Pancreas (tissue), 10 donors: ENCODE measurements around the gene TRPM1. TPM values are rescaled to one million over a fixed set of nuclear protein-coding genes. Genes with fewer than 3 reads are reported as not detected.
A peak's percentile ranks its signal among the peaks of the same experiment; 100 is the strongest.

ENCODE experiments used
- ATAC-seq, 4 donors: fragments of 200-7000 bp; cut with Tn5 transposase; one replicate each; pipeline versions ENCODE4 v1.8.0 to v1.9.1; 2020; ENCODE audit warnings: mild to moderate bottlenecking in 4 of 4, moderate library complexity in 4 of 4
- DNase-seq, 6 donors: peaks; one replicate each; pipeline ENCODE4 v3.0.0-alpha.2; 2020
- FAIRE-seq: peaks from 2 replicates; lab custom pipeline; 2012; peaks lifted over from hg19 to GRCh38; lab: Jason Lieb, UNC
- H3K27ac ChIP-seq, 4 donors: fragments of 200-600 bp; sonication (generic); 1 replicate in 3 of 4; 2 replicates in 1 of 4; pipeline versions ENCODE4 v1.5.0 to v1.8.0; 2020
- H3K27me3 ChIP-seq, 4 donors: fragments of 200-600 bp; one replicate each; pipeline ENCODE4 v1.8.0; 2021
- H3K36me3 ChIP-seq, 3 donors: fragments of 200-600 bp; sonication (generic) in 1 of 3; one replicate each; pipeline versions ENCODE4 v1.5.0 to v1.8.0; 2020 to 2021
- H3K4me1 ChIP-seq, 3 donors: fragments of 200-600 bp; one replicate each; pipeline ENCODE4 v1.8.0; 2021
- H3K4me3 ChIP-seq, 4 donors: fragments of 200-600 bp; sonication (generic) in 2 of 4; one replicate each; pipeline versions ENCODE4 v1.5.0 to v1.8.0; 2020 to 2021
- H3K9me3 ChIP-seq, 4 donors: fragments of 200-600 bp; one replicate each; pipeline ENCODE4 v1.8.0; 2021
- CTCF ChIP-seq, 4 donors: fragments of 200-600 bp; sonication (generic) in 3 of 4; IDR thresholded peaks; one replicate each; pipeline versions ENCODE4 v1.5.0 to v1.8.0; 2021; ENCODE audit warnings: antibody characterized with exemption in 4 of 4
- WGBS, 2 donors: extraction: QIAGEN DNeasy Blood & Tissue Kit; methylation state at CpG; one replicate each; pipeline ENCODE4 v1.1.7; 2013; 5-methylcytosine and 5-hydroxymethylcytosine counted together
- intact Hi-C, 3 donors: fragments of 100-400 bp; cut with DNase I; formaldehyde crosslinking; loops; one replicate each; pipeline versions ENCODE4 v1.11.1 to v1.14.2; 2022
- polyA plus RNA-seq, 2 donors: library from polyadenylated mRNA; stranded (reverse); fragments of 200-250 nt; gene quantifications; one replicate each; pipeline ENCODE4 v1.2.3, GENCODE V29; 2013
- total RNA-seq, 6 donors: library from RNA; stranded (reverse); fragmentation: NEBNext Ultra II Directional in 4 of 6; extraction: Animal tissue kit (Norgen Biotek cat#: 25700) in 4 of 6; gene quantifications; one replicate each; pipeline versions ENCODE4 v1.2.1 to v1.2.4, GENCODE V29; 2021 to 2023
- donor health status: healthy with polysubstance abuse.
- donor health status: DM: no; HTN: no; CAD: no; lungs with moderate emphysema.
- donor health status: DM: no; HTN: no; CAD: no.
- donor health status: control.
- donor health status: control.
- donor health status: Bipolar disorder and iron deficiency.
- donor health status: DM: yes; HTN: yes; CAD: no.
- donor health status: DM: no; HTN: no; CAD: no.
- donor health status: DM: no; HTN: no; CAD: no.
- donor health status: DM: yes; HTN: yes; CAD: no.

The TRPM1 gene
- total and polyA plus RNA-seq, 8 donors: 0.04 TPM; not detected in 7

- intact Hi-C loops: no loop called here
- DNase-seq (peak in 3 of 6 donors; percentile 11 to 49 (median 32)), ATAC-seq (peak in 3 of 4 donors; percentile 52 to 74 (median 63)), FAIRE-seq (no peak)
- 75 to 76% methylated on average over 6 of the region's 6 CpGs for WGBS, 2 donors
- Histone ChIP-seq H3K4me3 (no peak overlapping the region), H3K36me3 (no peaks in the 10 kb centered on the region), H3K9me3 (no peaks in the 10 kb centered on the region), H3K4me1 (peaks cover 0 to 14% (median 9%) of the 10 kb centered on the region in 3 donors), H3K27me3 (no peaks in the 10 kb centered on the region), H3K27ac (no peak overlapping the region)
- TF ChIP-seq CTCF (IDR thresholded peaks at IDR 0.05): no peak
Observed at GRCh38 chr15:31081588-31082250, 19.8 kb downstream of the TRPM1 start.

GRCh38 chr15:31081056-31081455 lies 20.5 kb downstream of the TRPM1 start:
- ATAC-seq (no peak), FAIRE-seq (no peak), DNase-seq (no peak)
- Histone ChIP-seq H3K9me3 (no peaks in the 10 kb centered on the region), H3K36me3 (no peaks in the 10 kb centered on the region), H3K27ac (no peak overlapping the region), H3K4me3 (no peak overlapping the region), H3K4me1 (peaks cover 0 to 14% (median 9%) of the 10 kb centered on the region in 3 donors), H3K27me3 (no peaks in the 10 kb centered on the region)
- intact Hi-C loops: no loop called here
- WGBS, 2 donors: 70 to 72% methylated on average over 11 of the region's 11 CpGs
- TF ChIP-seq CTCF (IDR thresholded peaks at IDR 0.05): no peak

GRCh38 chr15:31080591-31081014 lies 20.9 kb downstream of the TRPM1 start:
- DNase-seq: peak in 1 of 6 donors; percentile 40
- Histone ChIP-seq H3K4me3 (peak overlapping the region in 1 of 4 donors; percentile 14), H3K27ac (no peak overlapping the region), H3K9me3 (no peaks in the 10 kb centered on the region), H3K27me3 (no peaks in the 10 kb centered on the region), H3K36me3 (no peaks in the 10 kb centered on the region), H3K4me1 (peaks cover 0 to 14% (median 9%) of the 10 kb centered on the region in 3 donors)
- WGBS, 2 donors: 20 to 21% methylated on average over 26 of the region's 26 CpGs
- ATAC-seq: peak in 3 of 4 donors; percentile 63 to 79 (median 68)
- intact Hi-C loops: no loop called here
- no peak for TF ChIP-seq CTCF (IDR thresholded peaks at IDR 0.05)
- no peak for FAIRE-seq

GRCh38 chr15:31079519-31079918 lies 22.0 kb downstream of the TRPM1 start:
- Histone ChIP-seq H3K4me1 (peaks cover 0 to 14% (median 9%) of the 10 kb centered on the region in 3 donors), H3K27me3 (no peaks in the 10 kb centered on the region), H3K4me3 (no peak overlapping the region), H3K27ac (no peak overlapping the region), H3K9me3 (no peaks in the 10 kb centered on the region), H3K36me3 (no peaks in the 10 kb centered on the region)
- WGBS, 2 donors: 87 to 94% methylated on average over 2 of the region's 2 CpGs
- DNase-seq: no peak
- TF ChIP-seq CTCF (IDR thresholded peaks at IDR 0.05): no peak
- ATAC-seq: no peak
- intact Hi-C loops: no loop called here
- no peak for FAIRE-seq

- FAIRE-seq: no peak
- no peaks in the 10 kb centered on the region for H3K9me3 ChIP-seq
- peaks cover 0 to 11% (median 5%) of the 10 kb centered on the region in 3 donors for H3K4me1 ChIP-seq
- H3K36me3 ChIP-seq: no peaks in the 10 kb centered on the region
- no peaks in the 10 kb centered on the region for H3K27me3 ChIP-seq
- DNase-seq: no peak
- intact Hi-C loops: no loop called here
- ATAC-seq: no peak
- no peak overlapping the region for H3K27ac ChIP-seq
- no peak overlapping the region for H3K4me3 ChIP-seq
- 91% methylated on average over 8 of the region's 8 CpGs for WGBS, 2 donors
- TF ChIP-seq CTCF (IDR thresholded peaks at IDR 0.05): no peak
Observed at GRCh38 chr15:31078471-31078870, 23.1 kb downstream of the TRPM1 start.
